ENCODE data around the gene PAGE1. TPM values are rescaled to one million over a fixed set of nuclear protein-coding genes. Genes with fewer than 3 reads are reported as not detected.

The PAGE1 gene
- total RNA-seq, 1 experiment from 2014 or later: 1.7 TPM

DNA sequence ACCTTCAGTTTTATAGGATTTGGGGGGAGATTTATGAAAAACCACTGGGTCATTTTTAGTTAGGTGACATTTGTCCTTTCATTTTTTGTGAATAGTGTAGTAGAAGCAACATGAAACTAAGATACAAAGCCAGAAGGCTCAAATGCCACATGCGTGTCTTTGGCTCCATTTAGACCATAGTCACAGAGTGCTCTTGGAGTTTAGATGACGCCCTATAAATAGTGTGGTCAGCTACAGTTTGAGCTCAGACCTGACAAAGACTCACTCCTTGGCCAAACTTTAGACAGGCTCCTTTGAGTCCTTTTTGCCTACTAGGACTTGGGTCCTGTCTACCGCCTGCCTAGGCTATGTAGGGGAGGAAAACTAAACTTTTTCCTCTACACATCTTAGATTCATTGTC is 16.8 kb upstream of the PAGE1 start:
- POLR2A ChIA-PET (ENCODE audit: unreplicated experiment): no interaction called here
- H3K9ac ChIP-seq (ENCODE audit: low read length): no peak overlapping the region
- CTCF ChIA-PET: no interaction called here
- H3K9me2 ChIP-seq (replicated peaks; ENCODE audit: low read length): no peaks in the 10 kb centered on the region
- intact Hi-C loops (cut with micrococcal nuclease): no loop called here
- H3K4me1 ChIP-seq (ENCODE audit: insufficient read depth, low read length): no peaks in the 10 kb centered on the region
- DNase-seq (no peak), ATAC-seq (no peak)
- peaks cover 23% of the 10 kb centered on the region for H3K27me3 ChIP-seq (ENCODE audit: low read length)
- no peaks in the 10 kb centered on the region for H3K9me3 ChIP-seq (ENCODE audit: low read length)
- H3K79me2 ChIP-seq (ENCODE audit: low read length): no peaks in the 10 kb centered on the region
- H3K27ac ChIP-seq (ENCODE audit: low read length): no peak overlapping the region
- H3K4me2 ChIP-seq (ENCODE audit: low read length): no peak overlapping the region
- no peaks in the 10 kb centered on the region for H4K20me1 ChIP-seq (ENCODE audit: low read length)
- TF ChIP-seq EZH2 (IDR thresholded peaks at IDR 0.05; ENCODE audit: low read length, unreplicated experiment): no peak
- no peak for TF ChIP-seq EZH2phosphoT487 (IDR thresholded peaks at IDR 0.05; ENCODE audit: borderline replicate concordance, low read length)
- TF ChIP-seq, protein P1, sequence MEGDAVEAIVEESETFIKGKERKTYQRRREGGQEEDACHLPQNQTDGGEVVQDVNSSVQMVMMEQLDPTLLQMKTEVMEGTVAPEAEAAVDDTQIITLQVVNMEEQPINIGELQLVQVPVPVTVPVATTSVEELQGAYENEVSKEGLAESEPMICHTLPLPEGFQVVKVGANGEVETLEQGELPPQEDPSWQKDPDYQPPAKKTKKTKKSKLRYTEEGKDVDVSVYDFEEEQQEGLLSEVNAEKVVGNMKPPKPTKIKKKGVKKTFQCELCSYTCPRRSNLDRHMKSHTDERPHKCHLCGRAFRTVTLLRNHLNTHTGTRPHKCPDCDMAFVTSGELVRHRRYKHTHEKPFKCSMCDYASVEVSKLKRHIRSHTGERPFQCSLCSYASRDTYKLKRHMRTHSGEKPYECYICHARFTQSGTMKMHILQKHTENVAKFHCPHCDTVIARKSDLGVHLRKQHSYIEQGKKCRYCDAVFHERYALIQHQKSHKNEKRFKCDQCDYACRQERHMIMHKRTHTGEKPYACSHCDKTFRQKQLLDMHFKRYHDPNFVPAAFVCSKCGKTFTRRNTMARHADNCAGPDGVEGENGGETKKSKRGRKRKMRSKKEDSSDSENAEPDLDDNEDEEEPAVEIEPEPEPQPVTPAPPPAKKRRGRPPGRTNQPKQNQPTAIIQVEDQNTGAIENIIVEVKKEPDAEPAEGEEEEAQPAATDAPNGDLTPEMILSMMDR (conservative IDR thresholded peaks at IDR 0.05; ENCODE audit: low read depth, low read length): no peak
- H3K36me3 ChIP-seq (ENCODE audit: low read depth, low read length): no peaks in the 10 kb centered on the region
- H3F3A ChIP-seq (ENCODE audit: low read length, unreplicated experiment): no peaks in the 10 kb centered on the region
- BruUV-seq (replicated peaks): no TSS peak
- H2AFZ ChIP-seq (ENCODE audit: low read length): no peak overlapping the region
- no peak overlapping the region for H3K4me3 ChIP-seq (ENCODE audit: low read length)

DNA sequence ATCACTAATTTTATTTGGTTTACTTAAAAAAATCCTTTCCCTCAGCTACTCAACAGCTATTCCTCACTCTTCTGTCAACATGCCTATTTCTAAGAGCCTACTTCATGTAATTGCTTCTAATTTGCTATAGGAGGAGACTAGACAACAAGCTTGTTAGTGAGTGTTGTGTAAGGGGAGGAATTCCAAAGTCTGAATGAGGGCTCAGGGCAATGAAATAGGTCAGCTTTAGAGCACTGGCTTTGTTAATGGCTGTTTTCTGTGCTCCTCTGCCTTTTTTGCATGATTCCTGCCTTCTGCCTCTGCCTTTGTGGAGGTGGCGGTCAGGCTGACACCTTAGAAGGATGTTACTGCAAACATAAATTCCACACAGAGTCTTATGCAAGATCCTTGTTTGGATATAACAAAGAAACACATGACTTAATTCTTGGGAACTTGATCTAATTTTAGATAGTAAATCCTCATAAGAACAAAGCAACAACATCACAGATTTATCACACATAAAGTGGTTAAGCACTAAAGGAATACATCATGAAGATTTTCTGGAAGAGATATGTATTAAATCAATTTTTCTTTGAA is 15.0 kb upstream of the PAGE1 start:
- no peak overlapping the region for H3K4me3 ChIP-seq (ENCODE audit: low read length)
- no peak overlapping the region for H2AFZ ChIP-seq (ENCODE audit: low read length)
- intact Hi-C loops (cut with micrococcal nuclease): no loop called here
- DNase-seq (no peak), ATAC-seq (no peak)
- H3K79me2 ChIP-seq (ENCODE audit: low read length): no peaks in the 10 kb centered on the region
- BruUV-seq (replicated peaks): no TSS peak
- no peak overlapping the region for H3K4me2 ChIP-seq (ENCODE audit: low read length)
- no peak overlapping the region for H3K27ac ChIP-seq (ENCODE audit: low read length)
- TF ChIP-seq, protein P1 (conservative IDR thresholded peaks at IDR 0.05; ENCODE audit: low read depth, low read length): no peak
- TF ChIP-seq EZH2 (IDR thresholded peaks at IDR 0.05; ENCODE audit: low read length, unreplicated experiment) (no peak), EZH2phosphoT487 (IDR thresholded peaks at IDR 0.05; ENCODE audit: borderline replicate concordance, low read length) (no peak)
- no peaks in the 10 kb centered on the region for H3K9me3 ChIP-seq (ENCODE audit: low read length)
- H3K4me1 ChIP-seq (ENCODE audit: insufficient read depth, low read length): no peaks in the 10 kb centered on the region
- H3K36me3 ChIP-seq (ENCODE audit: low read depth, low read length): no peaks in the 10 kb centered on the region
- ChIA-PET CTCF (no interaction called here), POLR2A (ENCODE audit: unreplicated experiment) (no interaction called here)
- peaks cover 19% of the 10 kb centered on the region for H3K27me3 ChIP-seq (ENCODE audit: low read length)
- H3K9me2 ChIP-seq (replicated peaks; ENCODE audit: low read length): no peaks in the 10 kb centered on the region
- no peaks in the 10 kb centered on the region for H4K20me1 ChIP-seq (ENCODE audit: low read length)
- H3F3A ChIP-seq (ENCODE audit: low read length, unreplicated experiment): no peaks in the 10 kb centered on the region
- H3K9ac ChIP-seq (ENCODE audit: low read length): no peak overlapping the region

DNA sequence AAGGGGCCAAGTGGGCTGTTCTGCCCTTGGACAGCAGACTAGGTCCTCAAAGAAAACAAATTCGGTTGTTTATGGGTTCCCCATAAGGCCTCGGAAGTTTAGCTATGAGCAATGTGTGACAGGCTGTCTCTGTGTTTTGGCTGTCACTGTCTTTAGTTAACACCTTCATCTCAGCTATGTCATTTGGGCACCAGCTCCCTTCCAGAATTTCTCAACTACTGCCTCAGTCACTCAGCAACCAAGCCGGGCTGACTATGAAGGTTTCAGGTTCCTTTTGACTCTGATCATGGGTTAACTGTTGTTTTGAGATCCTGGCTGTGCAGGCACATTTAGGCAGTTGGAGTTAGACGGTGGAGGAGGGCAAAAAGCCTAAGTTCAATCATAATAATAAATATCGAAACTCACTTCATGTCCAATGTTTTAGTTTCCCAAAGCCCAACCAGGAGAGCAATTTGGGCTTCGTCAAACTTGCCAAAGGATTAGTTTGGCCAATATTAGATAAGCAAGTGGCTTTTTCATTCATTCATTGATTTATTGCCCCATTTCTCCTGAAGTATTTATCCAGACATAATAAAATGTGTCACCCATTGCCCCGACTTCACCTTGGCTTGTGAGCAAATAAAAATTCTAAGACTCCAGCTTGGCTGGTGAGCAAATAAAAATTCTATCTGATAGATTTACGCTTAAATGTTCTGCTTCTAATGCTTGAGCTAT is 9.1 kb upstream of the PAGE1 start:
- H3K4me3 ChIP-seq (ENCODE audit: low read length): no peak overlapping the region
- H4K20me1 ChIP-seq (ENCODE audit: low read length): no peaks in the 10 kb centered on the region
- TF ChIP-seq, protein P1 (conservative IDR thresholded peaks at IDR 0.05; ENCODE audit: low read depth, low read length): no peak
- TF ChIP-seq EZH2 (IDR thresholded peaks at IDR 0.05; ENCODE audit: low read length, unreplicated experiment) (no peak), EZH2phosphoT487 (IDR thresholded peaks at IDR 0.05; ENCODE audit: borderline replicate concordance, low read length) (no peak)
- no peaks in the 10 kb centered on the region for H3K4me1 ChIP-seq (ENCODE audit: insufficient read depth, low read length)
- no peak overlapping the region for H3K9ac ChIP-seq (ENCODE audit: low read length)
- no peaks in the 10 kb centered on the region for H3K36me3 ChIP-seq (ENCODE audit: low read depth, low read length)
- no peaks in the 10 kb centered on the region for H3K9me2 ChIP-seq (replicated peaks; ENCODE audit: low read length)
- no peak overlapping the region for H2AFZ ChIP-seq (ENCODE audit: low read length)
- no peak for DNase-seq
- no peaks in the 10 kb centered on the region for H3K79me2 ChIP-seq (ENCODE audit: low read length)
- POLR2A ChIA-PET (ENCODE audit: unreplicated experiment): no interaction called here
- H3K27ac ChIP-seq (ENCODE audit: low read length): no peak overlapping the region
- ATAC-seq: no peak
- BruUV-seq (replicated peaks): no TSS peak
- no peaks in the 10 kb centered on the region for H3F3A ChIP-seq (ENCODE audit: low read length, unreplicated experiment)
- no peaks in the 10 kb centered on the region for H3K9me3 ChIP-seq (ENCODE audit: low read length)
- no peak overlapping the region for H3K4me2 ChIP-seq (ENCODE audit: low read length)
- peaks cover 25% of the 10 kb centered on the region for H3K27me3 ChIP-seq (ENCODE audit: low read length)
- CTCF ChIA-PET: no interaction called here
- intact Hi-C loops (cut with micrococcal nuclease): no loop called here
